ENCODE measurements around the gene MLLT10. TPM values are rescaled to one million over a fixed set of nuclear protein-coding genes. Genes with fewer than 3 reads are reported as not detected.
A peak's percentile ranks its signal among the peaks of the same experiment; 100 is the strongest.

MLLT10 gene
- total RNA-seq, 1 donor from 2014 or later, result 53.3 TPM

DNA sequence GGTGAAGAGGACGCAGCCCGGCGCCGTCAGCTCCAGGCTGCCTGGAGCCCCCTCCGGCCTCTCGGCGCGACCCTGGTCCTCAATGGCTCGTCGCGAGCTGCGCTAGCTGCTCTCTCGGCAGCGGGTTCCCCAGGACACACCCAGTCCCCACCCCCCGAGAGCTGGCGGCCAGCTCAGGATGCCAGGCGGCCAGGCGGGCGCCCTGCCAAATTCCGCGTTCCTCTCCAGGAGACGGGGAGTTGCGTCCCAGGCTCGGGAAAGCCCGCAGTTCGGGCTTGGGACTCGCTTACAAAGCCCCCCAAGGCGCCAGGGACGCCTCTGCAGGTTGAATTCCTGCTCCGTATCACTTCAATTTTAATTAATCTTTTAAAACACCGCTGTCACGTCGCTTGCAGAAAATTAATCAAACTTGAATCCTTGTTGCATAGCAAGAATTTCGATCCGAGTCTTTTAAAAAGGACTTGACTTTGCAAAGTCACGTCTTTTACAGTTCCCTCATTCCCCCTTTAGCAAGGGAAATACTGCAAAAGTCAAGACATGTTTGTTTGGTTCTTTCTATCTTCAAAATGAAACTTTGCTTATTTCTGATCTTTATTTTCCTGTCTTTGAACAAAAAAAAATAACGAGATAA, 36.7 kb upstream of the MLLT10 start:
- intact Hi-C loops (cut with DNase I), result loop anchor here (2.0 to 10.0 kb wide), 3 partner anchors 38 to 848 kb away; partner anchors contain the start of genes MLLT10 and SPAG6
- Histone ChIP-seq H3K27ac (peak overlapping the region; percentile 68), H3K27me3 (no peaks in the 10 kb centered on the region), H3K36me3 (no peaks in the 10 kb centered on the region), H3K4me3 (peak overlapping the region; percentile 77 to 82), H3K9me3 (no peaks in the 10 kb centered on the region), H3K4me1 (peaks cover 21% of the 10 kb centered on the region)
- TF ChIP-seq, protein P1, sequence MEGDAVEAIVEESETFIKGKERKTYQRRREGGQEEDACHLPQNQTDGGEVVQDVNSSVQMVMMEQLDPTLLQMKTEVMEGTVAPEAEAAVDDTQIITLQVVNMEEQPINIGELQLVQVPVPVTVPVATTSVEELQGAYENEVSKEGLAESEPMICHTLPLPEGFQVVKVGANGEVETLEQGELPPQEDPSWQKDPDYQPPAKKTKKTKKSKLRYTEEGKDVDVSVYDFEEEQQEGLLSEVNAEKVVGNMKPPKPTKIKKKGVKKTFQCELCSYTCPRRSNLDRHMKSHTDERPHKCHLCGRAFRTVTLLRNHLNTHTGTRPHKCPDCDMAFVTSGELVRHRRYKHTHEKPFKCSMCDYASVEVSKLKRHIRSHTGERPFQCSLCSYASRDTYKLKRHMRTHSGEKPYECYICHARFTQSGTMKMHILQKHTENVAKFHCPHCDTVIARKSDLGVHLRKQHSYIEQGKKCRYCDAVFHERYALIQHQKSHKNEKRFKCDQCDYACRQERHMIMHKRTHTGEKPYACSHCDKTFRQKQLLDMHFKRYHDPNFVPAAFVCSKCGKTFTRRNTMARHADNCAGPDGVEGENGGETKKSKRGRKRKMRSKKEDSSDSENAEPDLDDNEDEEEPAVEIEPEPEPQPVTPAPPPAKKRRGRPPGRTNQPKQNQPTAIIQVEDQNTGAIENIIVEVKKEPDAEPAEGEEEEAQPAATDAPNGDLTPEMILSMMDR (IDR thresholded peaks at IDR 0.05), result no peak
- TF ChIP-seq POLR2AphosphoS5 (IDR thresholded peaks at IDR 0.05; ENCODE audit: insufficient read depth in 1 of 2, low read depth in 1 of 2) (peak; percentile 71 to 72), POLR2A (IDR thresholded peaks at IDR 0.05) (no peak)
- DNase-seq (ENCODE audit: extremely low spot score in 2 of 2), result no peak

DNA sequence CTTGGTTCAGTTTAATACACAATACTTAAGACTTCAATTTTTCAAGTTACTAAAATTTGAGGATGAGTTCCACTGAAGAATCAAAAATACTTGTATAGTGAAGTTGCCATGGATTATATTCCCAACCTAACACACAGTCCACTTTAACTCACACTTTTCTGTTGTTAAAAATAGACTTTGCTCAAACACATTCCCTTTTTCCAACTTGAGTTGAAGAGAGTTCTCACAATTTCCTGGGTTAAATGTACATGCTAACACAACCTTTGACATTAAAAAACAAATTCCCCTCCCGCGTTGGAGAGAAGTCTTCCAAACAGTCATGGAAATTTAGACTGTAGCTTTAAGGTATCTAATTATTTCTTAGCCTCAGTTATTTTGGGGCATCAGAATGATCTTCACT, 35.7 kb upstream of the MLLT10 start:
- no peak overlapping the region for H3K27ac ChIP-seq
- H3K36me3 ChIP-seq, result no peaks in the 10 kb centered on the region
- no peaks in the 10 kb centered on the region for H3K27me3 ChIP-seq
- TF ChIP-seq, protein P1 (IDR thresholded peaks at IDR 0.05), result no peak
- TF ChIP-seq POLR2A (IDR thresholded peaks at IDR 0.05) (no peak), POLR2AphosphoS5 (IDR thresholded peaks at IDR 0.05; ENCODE audit: insufficient read depth in 1 of 2, low read depth in 1 of 2) (no peak)
- intact Hi-C loops (cut with DNase I), result loop anchor here (5.0 to 10.0 kb wide), 2 partner anchors 234 to 846 kb away; partner anchors contain the start of gene SPAG6
- no peak overlapping the region for H3K4me3 ChIP-seq
- peaks cover 21% of the 10 kb centered on the region for H3K4me1 ChIP-seq
- no peaks in the 10 kb centered on the region for H3K9me3 ChIP-seq
- no peak for DNase-seq (ENCODE audit: extremely low spot score in 2 of 2)

- Histone ChIP-seq H3K9me3 (no peaks in the 10 kb centered on the region), H3K27ac (no peak overlapping the region), H3K36me3 (no peaks in the 10 kb centered on the region), H3K4me1 (peaks cover 17% of the 10 kb centered on the region), H3K27me3 (no peaks in the 10 kb centered on the region), H3K4me3 (no peak overlapping the region)
- no peak for DNase-seq (ENCODE audit: extremely low spot score in 2 of 2)
- TF ChIP-seq POLR2A (IDR thresholded peaks at IDR 0.05), result no peak
- no peak for TF ChIP-seq POLR2AphosphoS5 (IDR thresholded peaks at IDR 0.05; ENCODE audit: insufficient read depth in 1 of 2, low read depth in 1 of 2)
- TF ChIP-seq, protein P1 (IDR thresholded peaks at IDR 0.05), result no peak
- intact Hi-C loops (cut with DNase I), result loop anchor here (5.0 to 10.0 kb wide), 2 partner anchors 233 to 846 kb away; partner anchors contain the start of gene SPAG6
These were observed 35.0 kb upstream of the MLLT10 start for GRCh38 chr10:21498986-21499385.

DNA sequence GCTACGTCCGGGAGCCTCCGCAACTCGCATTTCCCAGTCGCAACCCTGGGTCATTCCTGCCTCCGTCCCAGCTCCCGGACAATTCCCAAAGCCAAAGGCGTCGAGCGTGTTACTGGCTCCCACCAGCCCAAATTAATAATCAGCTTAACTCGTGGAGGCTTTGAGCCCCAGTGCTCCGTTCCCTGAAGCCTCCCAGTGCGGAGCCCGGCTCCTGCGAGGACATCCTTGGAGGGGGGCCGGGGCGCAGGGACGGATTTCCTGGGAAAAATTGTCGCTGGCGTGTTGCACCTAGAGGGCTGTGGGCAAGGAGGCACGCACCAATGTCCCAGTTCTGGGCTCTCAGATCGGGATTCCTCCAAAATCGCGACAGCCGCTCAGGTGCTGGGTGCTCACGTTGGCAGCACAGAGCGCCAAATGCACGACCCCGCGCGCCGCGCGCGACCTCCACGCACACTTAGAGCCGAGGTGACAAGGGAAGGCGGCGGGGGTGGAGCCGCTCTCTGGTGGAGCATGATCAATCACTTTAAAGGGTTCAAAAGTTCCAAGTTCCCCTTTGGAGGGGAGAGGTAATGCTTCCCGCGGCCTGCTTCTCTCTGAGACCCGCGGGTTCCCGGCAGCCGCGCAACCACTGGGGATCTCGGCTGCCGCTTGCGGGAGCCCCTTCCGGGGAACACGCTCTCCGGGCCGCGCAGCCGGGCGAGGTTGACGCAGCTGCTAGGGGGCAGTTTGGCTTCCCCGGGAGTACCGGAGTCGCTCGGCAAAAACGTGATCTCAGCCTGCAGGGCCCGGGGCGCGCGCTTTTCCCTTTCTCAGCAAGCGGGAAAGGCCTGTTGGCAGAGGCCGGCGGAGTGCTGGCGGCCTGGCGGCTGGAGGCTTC, 34.1 kb upstream of the MLLT10 start:
- Histone ChIP-seq H3K27ac (no peak overlapping the region), H3K4me3 (peak overlapping the region in 1 of 2 donors; percentile 15), H3K36me3 (no peaks in the 10 kb centered on the region), H3K4me1 (peaks cover 8% of the 10 kb centered on the region), H3K27me3 (no peaks in the 10 kb centered on the region), H3K9me3 (no peaks in the 10 kb centered on the region)
- intact Hi-C loops (cut with DNase I), result loop anchor here (5.0 to 10.0 kb wide), 2 partner anchors 232 to 845 kb away; partner anchors contain the start of gene SPAG6
- no peak for DNase-seq (ENCODE audit: extremely low spot score in 2 of 2)
- TF ChIP-seq, protein P1 (IDR thresholded peaks at IDR 0.05), result no peak
- no peak for TF ChIP-seq POLR2A (IDR thresholded peaks at IDR 0.05)
- no peak for TF ChIP-seq POLR2AphosphoS5 (IDR thresholded peaks at IDR 0.05; ENCODE audit: insufficient read depth in 1 of 2, low read depth in 1 of 2)

Measured in vagina (tissue), 2 donors.